Neural progenitor cell (in vitro differentiated cells): ENCODE results near the gene ZBTB25. TPM values are rescaled to one million over a fixed set of nuclear protein-coding genes. Genes with fewer than 3 reads are reported as not detected.
A peak's percentile ranks its signal among the peaks of the same experiment; 100 is the strongest.

ENCODE experiments used
- DNase-seq: peaks from one replicate; pipeline ENCODE4 v3.0.0-alpha.2; 2016; ENCODE audit warnings: low spot score
- H2AFZ ChIP-seq: fragments of 200-600 bp; sonication (generic); replicated peaks from 2 replicates; pipeline ENCODE4 v1.6.1; 2016; ENCODE audit warnings: antibody characterized with exemption
- H3F3A ChIP-seq: fragments of 200-600 bp; sonication (generic); 2 replicates; pipeline ENCODE4 v1.6.1; 2016; ENCODE audit warnings: antibody characterized with exemption, low read depth
- H3K27ac ChIP-seq: fragments of 200-600 bp; sonication (generic); 2 replicates; pipeline ENCODE4 v1.5.1; 2016; ENCODE audit warnings: mild to moderate bottlenecking
- H3K27me3 ChIP-seq: fragments of 200-600 bp; sonication (generic); 2 replicates; pipeline ENCODE4 v1.6.1; 2016; ENCODE audit warnings: mild to moderate bottlenecking, moderate library complexity
- H3K36me3 ChIP-seq: fragments of 200-600 bp; sonication (generic); 2 replicates; pipeline ENCODE4 v1.5.1; 2016
- H3K4me1 ChIP-seq: fragments of 200-600 bp; sonication (generic); 2 replicates; pipeline ENCODE4 v1.6.1; 2016; ENCODE audit warnings: mixed run types
- H3K4me2 ChIP-seq: fragments of 200-600 bp; sonication (generic); 2 replicates; pipeline ENCODE4 v1.6.1; 2016
- H3K4me3 ChIP-seq: fragments of 200-600 bp; sonication (generic); 2 replicates; pipeline ENCODE4 v1.5.1; 2016
- H3K79me2 ChIP-seq: fragments of 200-600 bp; sonication (generic); 2 replicates; pipeline ENCODE4 v1.6.1; 2016; ENCODE audit warnings: low read depth
- H3K9ac ChIP-seq: fragments of 200-600 bp; sonication (generic); 2 replicates; pipeline ENCODE4 v1.6.1; 2016
- H3K9me3 ChIP-seq: fragments of 200-600 bp; sonication (generic); 2 replicates; pipeline ENCODE4 v1.5.1; 2016; ENCODE audit warnings: low read depth
- H4K20me1 ChIP-seq: fragments of 200-600 bp; sonication (generic); 2 replicates; pipeline ENCODE4 v1.6.1; 2016; ENCODE audit warnings: low read depth
- H3K27ac Mint-ChIP-seq: 3 replicates; pipeline ENCODE4 v1.8.0; 2021; ENCODE audit warnings: mixed read lengths
- H3K27me3 Mint-ChIP-seq: 2 replicates; pipeline ENCODE4 v1.8.0; 2022; ENCODE audit warnings: low read depth, mild to moderate bottlenecking, inconsistent platforms, moderate library complexity, mixed read lengths; ENCODE audit not compliant: insufficient read depth
- H3K36me3 Mint-ChIP-seq: 3 replicates; pipeline ENCODE4 v1.8.0; 2021; ENCODE audit warnings: mixed read lengths
- H3K4me1 Mint-ChIP-seq: 3 replicates; pipeline ENCODE4 v1.8.0; 2021; ENCODE audit warnings: mixed read lengths
- H3K4me3 Mint-ChIP-seq: 3 replicates; pipeline ENCODE4 v1.8.0; 2021; ENCODE audit warnings: mild to moderate bottlenecking, moderate library complexity, mixed read lengths
- H3K9me3 Mint-ChIP-seq: 3 replicates; pipeline ENCODE4 v1.8.0; 2020; ENCODE audit warnings: mixed read lengths
- CTCF ChIP-seq: fragments of 200-600 bp; sonication (generic); IDR thresholded peaks from 2 replicates; pipeline ENCODE4 v1.5.1; 2017; ENCODE audit warnings: antibody characterized with exemption, mild to moderate bottlenecking
- EZH2 ChIP-seq: fragments of 200-600 bp; sonication (generic); IDR thresholded peaks from 2 replicates; pipeline ENCODE4 v1.6.1; 2017; ENCODE audit warnings: antibody characterized with exemption, mild to moderate bottlenecking, moderate library complexity
- EZH2phosphoT487 ChIP-seq: fragments of 200-600 bp; sonication (generic); IDR thresholded peaks from 2 replicates; pipeline ENCODE4 v1.6.1; 2017; ENCODE audit warnings: antibody characterized with exemption
- total RNA-seq: library from RNA; depleted of rRNA; stranded (reverse); fragments of >200 nt; gene quantifications from 2 replicates; pipeline ENCODE4 v1.2.3, GENCODE V29; 2015; ENCODE audit warnings: low replicate concordance

ZBTB25 gene
- total RNA-seq, 1 donor from 2014 or later = 14.3 TPM

- Histone ChIP-seq H4K20me1 (no peaks in the 10 kb centered on the region), H3K27ac (no peak overlapping the region), H3K4me2 (no peak overlapping the region), H3K9me3 (no peaks in the 10 kb centered on the region), H2AFZ (no peak overlapping the region), H3K79me2 (no peaks in the 10 kb centered on the region), H3K4me3 (no peak overlapping the region), H3F3A (no peaks in the 10 kb centered on the region), H3K36me3 (no peaks in the 10 kb centered on the region), H3K4me1 (no peaks in the 10 kb centered on the region), H3K9ac (no peak overlapping the region), H3K27me3 (no peaks in the 10 kb centered on the region)
- Mint-ChIP-seq H3K4me3 (no peak overlapping the region), H3K27me3 (peaks cover 5% of the 10 kb centered on the region), H3K4me1 (no peaks in the 10 kb centered on the region), H3K36me3 (peaks cover 36% of the 10 kb centered on the region), H3K9me3 (no peaks in the 10 kb centered on the region), H3K27ac (no peak overlapping the region)
- DNase-seq = no peak
- no peak for TF ChIP-seq EZH2phosphoT487
- no peak for TF ChIP-seq EZH2
- TF ChIP-seq CTCF = no peak
These were observed 86.4 kb downstream of the ZBTB25 start for GRCh38 chr14:64417055-64417770.

- Histone ChIP-seq H4K20me1 (no peaks in the 10 kb centered on the region), H3K4me2 (no peak overlapping the region), H3K4me1 (no peaks in the 10 kb centered on the region), H3K27ac (no peak overlapping the region), H3K9me3 (no peaks in the 10 kb centered on the region), H3K79me2 (no peaks in the 10 kb centered on the region), H3F3A (no peaks in the 10 kb centered on the region), H3K36me3 (no peaks in the 10 kb centered on the region), H2AFZ (no peak overlapping the region), H3K4me3 (no peak overlapping the region), H3K27me3 (no peaks in the 10 kb centered on the region), H3K9ac (no peak overlapping the region)
- TF ChIP-seq CTCF (no peak), EZH2 (no peak)
- H3K27me3 Mint-ChIP-seq = peaks cover 5% of the 10 kb centered on the region
- H3K36me3 Mint-ChIP-seq = peaks cover 36% of the 10 kb centered on the region
- no peaks in the 10 kb centered on the region for H3K9me3 Mint-ChIP-seq
- no peak overlapping the region for H3K4me3 Mint-ChIP-seq
- H3K4me1 Mint-ChIP-seq = no peaks in the 10 kb centered on the region
- DNase-seq = no peak
- no peak overlapping the region for H3K27ac Mint-ChIP-seq
These were observed 87.2 kb downstream of the ZBTB25 start for GRCh38 chr14:64416348-64416932.

- no peak for TF ChIP-seq EZH2phosphoT487
- TF ChIP-seq EZH2 = no peak
- H3K27ac Mint-ChIP-seq = no peak overlapping the region
- peaks cover 17% of the 10 kb centered on the region for H3K36me3 Mint-ChIP-seq
These were observed 91.4 kb downstream of the ZBTB25 start for GRCh38 chr14:64412237-64412636.

GRCh38 chr14:64411001-64411400, 92.6 kb downstream of the ZBTB25 start:
- peaks cover 2% of the 10 kb centered on the region for H3K27me3 Mint-ChIP-seq
- no peak overlapping the region for H3K27ac Mint-ChIP-seq
- no peak overlapping the region for H3K4me3 ChIP-seq
- no peaks in the 10 kb centered on the region for H3K36me3 ChIP-seq
- peaks cover 17% of the 10 kb centered on the region for H3K36me3 Mint-ChIP-seq
- peaks cover 6% of the 10 kb centered on the region for H3K79me2 ChIP-seq
- peak overlapping the region; percentile 66 for H3K27ac ChIP-seq
- peaks cover 4% of the 10 kb centered on the region for H3K4me1 ChIP-seq
- H3K27me3 ChIP-seq = no peaks in the 10 kb centered on the region
- no peaks in the 10 kb centered on the region for H3K9me3 ChIP-seq
- H3K9ac ChIP-seq = no peak overlapping the region
- H3K4me1 Mint-ChIP-seq = peaks cover 3% of the 10 kb centered on the region
- H3K4me2 ChIP-seq = no peak overlapping the region
- DNase-seq = no peak
- H3K4me3 Mint-ChIP-seq = no peak overlapping the region
- peaks cover 5% of the 10 kb centered on the region for H3F3A ChIP-seq
- H2AFZ ChIP-seq = no peak overlapping the region
- H3K9me3 Mint-ChIP-seq = no peaks in the 10 kb centered on the region
- no peak for TF ChIP-seq EZH2
- TF ChIP-seq EZH2phosphoT487 = no peak
- no peak for TF ChIP-seq CTCF
- no peaks in the 10 kb centered on the region for H4K20me1 ChIP-seq

More at GRCh38 chr14:64412237-64412636, 91.4 kb downstream of the ZBTB25 start:
- H3K79me2 ChIP-seq = no peaks in the 10 kb centered on the region
- no peak overlapping the region for H2AFZ ChIP-seq
- no peaks in the 10 kb centered on the region for H3K27me3 ChIP-seq
- H3K4me3 Mint-ChIP-seq = no peak overlapping the region
- H3K9me3 Mint-ChIP-seq = no peaks in the 10 kb centered on the region
- no peaks in the 10 kb centered on the region for H4K20me1 ChIP-seq
- H3K4me1 Mint-ChIP-seq = peaks cover 3% of the 10 kb centered on the region
- H3K27ac ChIP-seq = no peak overlapping the region
- H3K4me2 ChIP-seq = no peak overlapping the region
- H3K4me3 ChIP-seq = no peak overlapping the region
- DNase-seq = no peak
- H3K27me3 Mint-ChIP-seq = peaks cover 2% of the 10 kb centered on the region
- H3K9ac ChIP-seq = no peak overlapping the region
- H3K4me1 ChIP-seq = peaks cover 4% of the 10 kb centered on the region
- H3K9me3 ChIP-seq = no peaks in the 10 kb centered on the region
- H3K36me3 ChIP-seq = no peaks in the 10 kb centered on the region
- H3F3A ChIP-seq = peaks cover 5% of the 10 kb centered on the region
